IMR-90 (cell line): ENCODE measurements around the gene ADAMTSL5. TPM values are rescaled to one million over a fixed set of nuclear protein-coding genes. Genes with fewer than 3 reads are reported as not detected.

Experiments
- ATAC-seq: fragments of 200-7000 bp; cut with Tn5 transposase; 2 replicates; pipeline ENCODE4 v1.9.1; 2020; ENCODE audit warnings: low read depth, mild to moderate bottlenecking, moderate library complexity
- BruUV-seq: library from RNA; stranded (reverse); fragments of 400-500 nt; replicated peaks from 2 replicates; lab custom pipeline; 2021; lab: Mats Ljungman, UMichigan
- CTCF ChIA-PET: fragments of 300-600 bp; formaldehyde crosslinking; extraction: SDS; loops from one replicate; lab custom pipeline; 2021; ENCODE audit warnings: antibody characterized with exemption; lab: Yijun Ruan, JAX
- POLR2A ChIA-PET: fragments of 300-600 bp; sonication (Branson Sonifier 250); formaldehyde crosslinking; loops from one replicate; lab custom pipeline; 2022; ENCODE audit warnings: antibody characterized with exemption; ENCODE audit not compliant: unreplicated experiment; lab: Charles Lee
- DNase-seq: peaks from one replicate; pipeline ENCODE4 v3.0.0; 2013
- H2AFZ ChIP-seq: replicated peaks from 2 replicates; pipeline ENCODE3; 2013; ENCODE audit warnings: low read length, mild to moderate bottlenecking; ENCODE audit not compliant: poor library complexity
- H2AK5ac ChIP-seq: 2 replicates; pipeline ENCODE4 v1.6.1; 2013; ENCODE audit warnings: low read depth, low read length, inconsistent platforms
- H2AK9ac ChIP-seq: replicated peaks from 2 replicates; pipeline ENCODE3; 2013; ENCODE audit warnings: mild to moderate bottlenecking, low read depth, low read length, moderate library complexity; ENCODE audit not compliant: poor library complexity
- H2BK120ac ChIP-seq: 2 replicates; pipeline ENCODE4 v1.6.1; 2013; ENCODE audit warnings: low read depth, low read length, inconsistent platforms
- H2BK15ac ChIP-seq: 3 replicates; pipeline ENCODE4 v1.6.1; 2013; ENCODE audit warnings: low read depth, low read length, inconsistent platforms
- H2BK20ac ChIP-seq: 2 replicates; pipeline ENCODE4 v1.6.1; 2013; ENCODE audit warnings: low read depth, mild to moderate bottlenecking, inconsistent platforms, low read length, moderate library complexity
- H2BK5ac ChIP-seq: 2 replicates; pipeline ENCODE4 v1.6.1; 2013; ENCODE audit warnings: mild to moderate bottlenecking, low read depth, low read length, inconsistent platforms; ENCODE audit not compliant: poor library complexity, severe bottlenecking
- H3K14ac ChIP-seq: replicated peaks from 2 replicates; pipeline ENCODE4 v1.6.1; 2013; ENCODE audit warnings: low read depth, low read length, inconsistent platforms
- H3K18ac ChIP-seq: 2 replicates; pipeline ENCODE4 v1.6.1; 2013; ENCODE audit warnings: low read depth, low read length, control low read depth
- H3K23ac ChIP-seq: 2 replicates; pipeline ENCODE4 v1.6.1; 2013; ENCODE audit warnings: low read depth, low read length, inconsistent platforms
- H3K27ac ChIP-seq: 2 replicates; pipeline ENCODE4 v1.5.1; 2013; ENCODE audit warnings: mild to moderate bottlenecking, control low read depth, low read length; ENCODE audit not compliant: insufficient read depth
- H3K27me3 ChIP-seq: 2 replicates; pipeline ENCODE4 v1.6.1; 2013; ENCODE audit warnings: low read length; ENCODE audit not compliant: control insufficient read depth, insufficient read depth
- H3K36me3 ChIP-seq: 2 replicates; pipeline ENCODE4 v1.6.1; 2013; ENCODE audit warnings: low read length, mixed read lengths; ENCODE audit not compliant: control insufficient read depth, insufficient read depth
- H3K4ac ChIP-seq: 2 replicates; pipeline ENCODE4 v1.6.1; 2013; ENCODE audit warnings: low read depth, low read length, inconsistent platforms
- H3K4me1 ChIP-seq: 2 replicates; pipeline ENCODE4 v1.6.1; 2013; ENCODE audit warnings: low read length, mixed read lengths; ENCODE audit not compliant: control insufficient read depth, insufficient read depth
- H3K4me2 ChIP-seq: 2 replicates; pipeline ENCODE4 v1.6.1; 2013; ENCODE audit warnings: low read depth, mild to moderate bottlenecking, control low read depth, low read length, moderate library complexity
- H3K4me3 ChIP-seq: 2 replicates; pipeline ENCODE4 v1.5.1; 2013; ENCODE audit warnings: low read depth, mild to moderate bottlenecking, control low read depth, low read length, moderate library complexity; ENCODE audit not compliant: insufficient read depth
- H3K56ac ChIP-seq: 2 replicates; pipeline ENCODE4 v1.6.1; 2013; ENCODE audit warnings: low read length, inconsistent platforms; ENCODE audit not compliant: insufficient read depth; ENCODE audit errors: extremely low read depth
- H3K79me1 ChIP-seq, 2 experiments: 2 replicates each; pipeline ENCODE4 v1.6.1; 2013; ENCODE audit warnings: low read length in 2 of 2, inconsistent platforms in 1 of 2, low read depth in 1 of 2
- H3K9ac ChIP-seq: 2 replicates; pipeline ENCODE4 v1.6.1; 2013; ENCODE audit warnings: low read depth, low read length, control low read depth
- H3K9me1 ChIP-seq: 2 replicates; pipeline ENCODE4 v1.6.1; 2013; ENCODE audit warnings: low read length, inconsistent platforms; ENCODE audit not compliant: insufficient read depth
- H3K9me3 ChIP-seq: 2 replicates; pipeline ENCODE4 v1.6.1; 2013; ENCODE audit warnings: low read length; ENCODE audit not compliant: control insufficient read depth, insufficient read depth
- H4K20me1 ChIP-seq: 2 replicates; pipeline ENCODE4 v1.6.1; 2013; ENCODE audit warnings: low read length, inconsistent platforms; ENCODE audit not compliant: insufficient read depth
- H4K5ac ChIP-seq: 2 replicates; pipeline ENCODE4 v1.6.1; 2013; ENCODE audit warnings: mild to moderate bottlenecking, low read depth, low read length, control low read depth
- H4K8ac ChIP-seq, 2 experiments: 2 replicates each; pipeline ENCODE4 v1.6.1; 2013; ENCODE audit warnings: low read depth in 2 of 2, low read length in 2 of 2, control low read depth in 1 of 2, inconsistent platforms in 1 of 2
- H4K91ac ChIP-seq: 2 replicates; pipeline ENCODE4 v1.6.1; 2013; ENCODE audit warnings: low read depth, low read length, inconsistent platforms; ENCODE audit not compliant: insufficient read depth
- BHLHE40 ChIP-seq: fragments of 150-350 bp; IDR thresholded peaks from 2 replicates; pipeline ENCODE4 v1.6.1; 2016; ENCODE audit warnings: mild to moderate bottlenecking, low read depth, low read length
- CEBPB ChIP-seq: IDR thresholded peaks from 2 replicates; pipeline ENCODE4 v1.6.1; 2012; ENCODE audit warnings: low read depth, low read length, improper control_type of control experiment
- CHD1 ChIP-seq: IDR thresholded peaks from 2 replicates; pipeline ENCODE4 v1.6.1; 2012; ENCODE audit warnings: low read depth, low read length, improper control_type of control experiment
- CTCF ChIP-seq: conservative IDR thresholded peaks from 2 replicates; pipeline ENCODE4 v1.5.1; 2012; ENCODE audit warnings: mild to moderate bottlenecking, low read depth, low read length, improper control_type of control experiment
- ELK1 ChIP-seq: fragments of 150-350 bp; IDR thresholded peaks from 2 replicates; pipeline ENCODE4 v1.6.1; 2016; ENCODE audit warnings: low read depth, mild to moderate bottlenecking, low read length, moderate library complexity, borderline replicate concordance
- FOS ChIP-seq: fragments of 150-350 bp; IDR thresholded peaks from 2 replicates; pipeline ENCODE4 v1.6.1; 2016; ENCODE audit warnings: low read depth, low read length
- MAFK ChIP-seq: IDR thresholded peaks from 2 replicates; pipeline ENCODE4 v1.6.1; 2012; ENCODE audit warnings: low read depth, low read length, improper control_type of control experiment
- NFE2L2 ChIP-seq: fragments of 150-350 bp; IDR thresholded peaks from 2 replicates; pipeline ENCODE4 v1.6.1; 2016; ENCODE audit warnings: low read depth, mild to moderate bottlenecking, low read length
- POLR2A ChIP-seq: IDR thresholded peaks from 2 replicates; pipeline ENCODE4 v1.6.1; 2012; ENCODE audit warnings: mild to moderate bottlenecking, low read depth, low read length
- RCOR1 ChIP-seq: IDR thresholded peaks from 2 replicates; pipeline ENCODE4 v1.6.1; 2012; ENCODE audit warnings: mild to moderate bottlenecking, low read length, improper control_type of control experiment; ENCODE audit not compliant: insufficient replicate concordance
- SMC3 ChIP-seq: fragments of 150-350 bp; IDR thresholded peaks from 2 replicates; pipeline ENCODE4 v1.6.1; 2016; ENCODE audit warnings: low read depth, mild to moderate bottlenecking, antibody characterized with exemption, low read length, moderate library complexity
- USF2 ChIP-seq: fragments of 150-350 bp; IDR thresholded peaks from 2 replicates; pipeline ENCODE4 v1.6.1; 2017; ENCODE audit warnings: mild to moderate bottlenecking, antibody characterized with exemption, low read length, low read depth
- WGBS, 2 experiments: methylation state at CpG; one replicate each; pipeline versions ENCODE4 v1.1.5 to v1.1.7; 2013; ENCODE audit warnings: missing lambda C conversion rate in 2 of 2; ENCODE audit not compliant: insufficient read length in 1 of 2; ENCODE audit errors: extremely low coverage in 2 of 2; 5-methylcytosine and 5-hydroxymethylcytosine counted together
- dilution Hi-C: fragments of 300-500 bp; cut with HindIII; formaldehyde crosslinking; loops from one replicate; pipeline ENCODE4 v1.14.3; 2018; ENCODE audit warnings: low sequenced_read_pairs; ENCODE audit not compliant: unreplicated experiment
- in situ Hi-C: fragments of 300-500 bp; cut with MboI; formaldehyde crosslinking; loops from 3 replicates; pipeline ENCODE4 v1.14.3; 2019; ENCODE audit warnings: low sequenced_read_pairs, inconsistent platforms, mixed read lengths
- intact Hi-C: fragments of 100-400 bp; cut with micrococcal nuclease; formaldehyde crosslinking; loops from 2 replicates; pipeline ENCODE4 v1.10.0; 2022
- polyA plus RNA-seq, 3 experiments: library from polyadenylated mRNA; depleted of rRNA; stranded (reverse); fragments of >200 nt; gene quantifications; 2 replicates each; pipeline ENCODE4 v1.2.3, GENCODE V29; 2012; ENCODE audit warnings: low replicate concordance in 1 of 3
- total RNA-seq: library from RNA; depleted of rRNA; stranded (reverse); fragments of >200 nt; gene quantifications from 2 replicates; pipeline ENCODE4 v1.2.3, GENCODE V29; 2012

Gene ADAMTSL5
- total and polyA plus RNA-seq, 2 of the 4 experiments (the other 2 are of a cell fraction), result 0.90 to 10.8 TPM

- no peak for TF ChIP-seq MAFK
- TF ChIP-seq SMC3, result no peak
- no peak for TF ChIP-seq NFE2L2
- no peak for TF ChIP-seq RCOR1
- no peak for TF ChIP-seq POLR2A
- no peak for TF ChIP-seq BHLHE40
- TF ChIP-seq CHD1, result no peak
- no peak for TF ChIP-seq FOS
- no peak for TF ChIP-seq CEBPB
- TF ChIP-seq ELK1, result no peak
- TF ChIP-seq USF2, result no peak
- TF ChIP-seq CTCF, result no peak
- H3K9ac ChIP-seq, result no peak overlapping the region
- H2BK20ac ChIP-seq, result no peak overlapping the region
- in situ Hi-C loops (no loop called here), intact Hi-C loops (no loop called here), dilution Hi-C loops (no loop called here)
- peaks cover 6 to 11% of the 10 kb centered on the region in 2 experiments for H3K79me1 ChIP-seq
- no peak overlapping the region for H4K5ac ChIP-seq
- ATAC-seq (no peak), DNase-seq (no peak)
- no peak overlapping the region for H3K4me2 ChIP-seq
- H2BK15ac ChIP-seq, result no peak overlapping the region
- no peak overlapping the region for H3K23ac ChIP-seq
- H3K4ac ChIP-seq, result no peak overlapping the region
- H4K20me1 ChIP-seq, result peaks cover 5% of the 10 kb centered on the region
- H3K9me3 ChIP-seq, result no peaks in the 10 kb centered on the region
- no peaks in the 10 kb centered on the region for H3K4me1 ChIP-seq
- BruUV-seq, result no TSS peak
- no peak overlapping the region for H4K8ac ChIP-seq
- H3K27me3 ChIP-seq, result no peaks in the 10 kb centered on the region
- no peak overlapping the region for H2AK5ac ChIP-seq
- no peak overlapping the region for H2BK5ac ChIP-seq
- no peak overlapping the region for H3K27ac ChIP-seq
- H3K9me1 ChIP-seq, result no peaks in the 10 kb centered on the region
- no peak overlapping the region for H3K56ac ChIP-seq
- H4K91ac ChIP-seq, result no peak overlapping the region
- H3K36me3 ChIP-seq, result no peaks in the 10 kb centered on the region
- H2AK9ac ChIP-seq, result no peak overlapping the region
- no peak overlapping the region for H2BK120ac ChIP-seq
- H3K18ac ChIP-seq, result no peak overlapping the region
- POLR2A ChIA-PET, result no interaction called here
- WGBS, 2 experiments, result 83% methylated on average over 17 of the region's 37 CpGs; no CpG with 5 or more reads in 1 of the 2 experiments
- H3K14ac ChIP-seq, result no peak overlapping the region
- no peak overlapping the region for H3K4me3 ChIP-seq
- peak overlapping the region; percentile 51 for H2AFZ ChIP-seq
- CTCF ChIA-PET, result no interaction called here
These were observed 30.3 kb downstream of the ADAMTSL5 start for GRCh38 chr19:1482361-1483130.
